Heart left ventricle (tissue), 16 donors: ENCODE results near the gene FGFR4. TPM values are rescaled to one million over a fixed set of nuclear protein-coding genes. Genes with fewer than 3 reads are reported as not detected.

ENCODE experiments used
- ATAC-seq, 4 donors: fragments of 200-7000 bp; cut with Tn5 transposase; one replicate each; pipeline ENCODE4 v1.9.1; 2020 to 2022; ENCODE audit warnings: moderate library complexity in 4 of 4, mild to moderate bottlenecking in 3 of 4, moderate number of reproducible peaks in 1 of 4
- DNase-seq, 5 donors: peaks; one replicate each; pipeline ENCODE4 v3.0.0-alpha.2; 2020
- H3K27ac ChIP-seq, 12 donors: fragments of 200-600 bp; sonication (generic) in 4 of 12; one replicate each; pipeline versions ENCODE4 v1.5.0 to v1.8.0; 2016 to 2022; ENCODE audit warnings: mild to moderate bottlenecking in 2 of 12
- H3K27me3 ChIP-seq, 9 donors: fragments of 200-600 bp; sonication (generic) in 2 of 9; one replicate each; pipeline versions ENCODE4 v1.5.1 to v1.8.0; 2016 to 2022; ENCODE audit warnings: mild to moderate bottlenecking in 3 of 9
- H3K36me3 ChIP-seq, 9 donors: fragments of 200-600 bp; sonication (generic) in 2 of 9; one replicate each; pipeline versions ENCODE4 v1.5.0 to v1.8.0; 2018 to 2022; ENCODE audit warnings: mild to moderate bottlenecking in 2 of 9
- H3K4me1 ChIP-seq, 12 donors: fragments of 200-600 bp; sonication (generic) in 4 of 12; one replicate each; pipeline versions ENCODE4 v1.5.0 to v1.8.0; 2016 to 2022; ENCODE audit warnings: mild to moderate bottlenecking in 3 of 12
- H3K4me3 ChIP-seq, 12 donors: fragments of 200-600 bp; sonication (generic) in 4 of 12; one replicate each; pipeline versions ENCODE4 v1.5.0 to v1.8.0; 2017 to 2022; ENCODE audit warnings: mild to moderate bottlenecking in 9 of 12, moderate library complexity in 4 of 12
- H3K9me3 ChIP-seq, 12 donors: fragments of 200-600 bp; sonication (generic) in 4 of 12; one replicate each; pipeline versions ENCODE4 v1.5.0 to v1.8.0; 2016 to 2022; ENCODE audit warnings: mild to moderate bottlenecking in 1 of 12
- POLR2A ChIP-seq, 2 donors: fragments of 450-650 bp; IDR thresholded peaks; one replicate each; pipeline ENCODE4 v1.6.1; 2017; ENCODE audit warnings: antibody characterized with exemption in 2 of 2, mild to moderate bottlenecking in 2 of 2, moderate library complexity in 2 of 2
- WGBS, 4 donors: extraction: QIAGEN DNeasy Blood & Tissue Kit in 2 of 4; methylation state at CpG; one replicate each; pipeline versions ENCODE4 v1.1.5 to v1.1.7; 2013 to 2018; 5-methylcytosine and 5-hydroxymethylcytosine counted together
- intact Hi-C, 10 donors: fragments of 100-400 bp; cut with DNase I; formaldehyde crosslinking; loops; one replicate each; pipeline versions ENCODE4 v1.11.1 to v1.14.2; 2022
- polyA plus RNA-seq, 2 donors: library from polyadenylated mRNA; stranded (reverse); fragments of 200-250 nt; gene quantifications; one replicate each; pipeline ENCODE4 v1.2.3, GENCODE V29; 2013
- total RNA-seq, 9 donors: library from RNA; depleted of rRNA in 2 of 9; stranded (reverse); fragments of >200 nt in 2 of 9; fragmentation: NEBNext Ultra II Directional in 3 of 9; extraction: Animal tissue kit (Norgen Biotek cat#: 25700) in 3 of 9; gene quantifications; one replicate each; pipeline versions ENCODE4 v1.1.0 to v1.2.4, GENCODE V29; 2016 to 2023
- TF ChIP-seq, protein P1 (sequence below), 12 donors: fragments of 200-600 bp; sonication (generic) in 4 of 12; IDR thresholded peaks; one replicate each; pipeline versions ENCODE4 v1.5.0 to v1.8.0; 2018 to 2022; ENCODE audit warnings: antibody characterized with exemption in 12 of 12, mild to moderate bottlenecking in 5 of 12
- donor health status: ischemic (EF 13 %, LVEDD 7.1; RV severe dilation, severe dysfunction).
- donor health status: healthy with polysubstance abuse.
- donor health status: DM: no; HTN: yes; CAD: no.
- donor health status: DM: no; HTN: no; CAD: no.
- donor health status: ischemic (EF 25% LVEDD 6.9; RV normal size, moderate dysfunction).
- donor health status: ischemic (EF 25% LVEDD 5.7; RV mildly dilated, moderate dysfunction).
- donor health status: healthy.
- donor health status: DM: yes; HTN: yes; CAD: no.
- donor health status: ischemic (EF 35%, LVEDD 5.7; RV mildly dilated, moderate dysfunction).
- donor health status: nonischemic (EF 11% LVEDD 7.7; RV severe dilation, severe dysfunction).
- donor health status: DM: yes; HTN: yes; CAD: no.
- donor health status: PGD.
- donor health status: ischemic (EF 29% LVEDD 5.4; RV normal size, mild dysfunction).
- donor health status: nonischemic (EF 23%, LVEDD 6.1; RV moderate dilation, normal function).

FGFR4 gene
- total and polyA plus RNA-seq, 11 donors: 0.35 to 2.6 (median 0.49) TPM; not detected in 1

DNA sequence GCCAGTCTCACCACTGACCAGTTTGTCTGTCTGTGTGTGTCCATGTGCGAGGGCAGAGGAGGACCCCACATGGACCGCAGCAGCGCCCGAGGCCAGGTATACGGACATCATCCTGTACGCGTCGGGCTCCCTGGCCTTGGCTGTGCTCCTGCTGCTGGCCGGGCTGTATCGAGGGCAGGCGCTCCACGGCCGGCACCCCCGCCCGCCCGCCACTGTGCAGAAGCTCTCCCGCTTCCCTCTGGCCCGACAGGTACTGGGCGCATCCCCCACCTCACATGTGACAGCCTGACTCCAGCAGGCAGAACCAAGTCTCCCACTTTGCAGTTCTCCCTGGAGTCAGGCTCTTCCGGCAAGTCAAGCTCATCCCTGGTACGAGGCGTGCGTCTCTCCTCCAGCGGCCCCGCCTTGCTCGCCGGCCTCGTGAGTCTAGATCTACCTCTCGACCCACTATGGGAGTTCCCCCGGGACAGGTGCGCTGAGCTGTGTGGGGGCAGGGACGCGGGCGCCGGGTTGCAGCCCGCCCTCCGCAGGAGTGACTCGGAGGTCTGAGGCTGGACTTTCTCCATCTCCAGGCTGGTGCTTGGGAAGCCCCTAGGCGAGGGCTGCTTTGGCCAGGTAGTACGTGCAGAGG lies 6.5 kb downstream of the FGFR4 start:
- TF ChIP-seq POLR2A (IDR thresholded peaks at IDR 0.05): no peak
- TF ChIP-seq, protein P1, sequence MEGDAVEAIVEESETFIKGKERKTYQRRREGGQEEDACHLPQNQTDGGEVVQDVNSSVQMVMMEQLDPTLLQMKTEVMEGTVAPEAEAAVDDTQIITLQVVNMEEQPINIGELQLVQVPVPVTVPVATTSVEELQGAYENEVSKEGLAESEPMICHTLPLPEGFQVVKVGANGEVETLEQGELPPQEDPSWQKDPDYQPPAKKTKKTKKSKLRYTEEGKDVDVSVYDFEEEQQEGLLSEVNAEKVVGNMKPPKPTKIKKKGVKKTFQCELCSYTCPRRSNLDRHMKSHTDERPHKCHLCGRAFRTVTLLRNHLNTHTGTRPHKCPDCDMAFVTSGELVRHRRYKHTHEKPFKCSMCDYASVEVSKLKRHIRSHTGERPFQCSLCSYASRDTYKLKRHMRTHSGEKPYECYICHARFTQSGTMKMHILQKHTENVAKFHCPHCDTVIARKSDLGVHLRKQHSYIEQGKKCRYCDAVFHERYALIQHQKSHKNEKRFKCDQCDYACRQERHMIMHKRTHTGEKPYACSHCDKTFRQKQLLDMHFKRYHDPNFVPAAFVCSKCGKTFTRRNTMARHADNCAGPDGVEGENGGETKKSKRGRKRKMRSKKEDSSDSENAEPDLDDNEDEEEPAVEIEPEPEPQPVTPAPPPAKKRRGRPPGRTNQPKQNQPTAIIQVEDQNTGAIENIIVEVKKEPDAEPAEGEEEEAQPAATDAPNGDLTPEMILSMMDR (IDR thresholded peaks at IDR 0.05): no peak
- Histone ChIP-seq H3K4me1 (peaks cover 0 to 34% (median 14%) of the 10 kb centered on the region in 12 donors), H3K4me3 (no peak overlapping the region), H3K27ac (no peak overlapping the region), H3K27me3 (no peaks in the 10 kb centered on the region), H3K36me3 (no peaks in the 10 kb centered on the region), H3K9me3 (no peaks in the 10 kb centered on the region)
- intact Hi-C loops: no loop called here
- 94 to 96% (median 96%) methylated on average over 24 to 40 of the region's 40 CpGs for WGBS, 4 donors
- no peak for DNase-seq
- no peak for ATAC-seq

DNA sequence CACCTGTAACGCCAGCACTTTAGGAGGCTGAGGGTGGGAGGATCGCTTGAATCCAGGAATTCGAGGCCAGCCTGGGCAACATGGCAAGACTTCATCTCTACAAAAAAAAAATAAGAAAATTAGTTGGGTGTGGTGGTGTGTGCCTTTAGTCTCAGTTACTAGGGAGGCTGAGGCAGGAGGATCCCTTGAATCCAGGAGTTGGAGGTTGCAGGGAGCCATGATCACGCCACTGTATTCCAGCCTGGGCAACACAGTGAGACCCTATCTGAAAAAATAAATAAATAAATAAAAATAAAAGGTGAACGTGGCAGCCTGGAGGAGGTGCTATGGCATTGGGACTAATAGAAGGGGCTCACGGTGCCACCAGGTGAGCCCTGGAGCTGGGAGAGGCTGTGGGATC lies 7.1 kb downstream of the FGFR4 start:
- TF ChIP-seq, protein P1 (IDR thresholded peaks at IDR 0.05): no peak
- no peak for TF ChIP-seq POLR2A (IDR thresholded peaks at IDR 0.05)
- ATAC-seq (no peak), DNase-seq (no peak)
- Histone ChIP-seq H3K27ac (peak overlapping the region in 4 of 12 donors; percentile 17 to 50 (median 44)), H3K27me3 (no peaks in the 10 kb centered on the region), H3K4me3 (no peak overlapping the region), H3K4me1 (peaks cover 0 to 34% (median 15%) of the 10 kb centered on the region in 12 donors), H3K36me3 (no peaks in the 10 kb centered on the region), H3K9me3 (no peaks in the 10 kb centered on the region)
- 94 to 98% (median 97%) methylated on average over 6 of the region's 6 CpGs for WGBS, 4 donors
- intact Hi-C loops: no loop called here

DNA sequence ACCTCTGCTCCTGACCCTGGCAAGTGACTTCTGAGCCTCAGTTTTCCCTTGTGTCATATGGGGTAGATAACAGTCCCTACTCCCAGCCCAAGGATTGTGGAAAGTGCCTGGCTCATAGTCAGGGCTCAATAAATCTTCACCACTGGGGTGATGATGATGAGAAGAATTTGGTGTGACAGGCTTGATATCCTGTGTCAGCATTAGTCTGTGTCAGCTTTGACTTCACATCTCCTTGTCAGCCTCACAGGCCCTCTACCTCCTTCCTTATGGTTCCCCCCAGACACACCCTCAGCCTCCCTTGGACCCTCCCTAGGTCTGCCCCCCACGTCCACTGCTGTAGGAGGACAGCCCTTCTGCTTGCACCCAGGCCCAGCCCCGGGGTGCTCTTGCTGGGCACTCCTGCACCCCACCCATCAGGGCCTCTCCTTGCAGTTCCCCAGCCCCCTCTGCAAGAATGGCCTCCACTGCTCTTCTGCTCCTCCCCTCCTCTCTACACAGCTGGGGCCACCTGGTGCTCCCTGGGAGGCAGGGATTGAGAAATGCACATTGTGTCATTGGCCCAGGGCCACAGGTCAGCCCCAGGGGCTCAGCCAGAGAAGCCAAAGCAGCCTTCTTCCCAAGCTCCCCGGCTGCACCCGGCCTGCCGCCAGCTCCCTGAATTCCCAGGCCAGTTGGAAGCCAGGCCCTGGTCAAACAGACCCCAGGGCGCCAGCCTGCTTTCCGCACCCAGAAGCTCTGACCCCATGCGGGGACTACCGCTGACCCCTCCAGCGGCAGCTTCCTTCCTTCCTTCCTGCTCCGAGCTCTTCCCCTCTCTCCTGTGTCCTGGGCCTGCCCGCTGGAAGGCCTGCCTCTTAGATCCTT lies 7.7 kb downstream of the FGFR4 start:
- H3K27me3 ChIP-seq: no peaks in the 10 kb centered on the region
- no peaks in the 10 kb centered on the region for H3K9me3 ChIP-seq
- H3K4me1 ChIP-seq: peaks cover 0 to 33% (median 15%) of the 10 kb centered on the region in 12 donors
- WGBS, 4 donors: 35 to 64% (median 50%) methylated on average over 12 of the region's 12 CpGs
- ATAC-seq (peak; percentile 70 to 88 (median 82)), DNase-seq (peak; percentile 85 to 93 (median 89))
- peak overlapping the region in 1 of 12 donors; percentile 3 for H3K4me3 ChIP-seq
- TF ChIP-seq, protein P1 (IDR thresholded peaks at IDR 0.05): no peak
- no peak for TF ChIP-seq POLR2A (IDR thresholded peaks at IDR 0.05)
- intact Hi-C loops: no loop called here
- H3K27ac ChIP-seq: peak overlapping the region in 6 of 12 donors; percentile 12 to 50 (median 40)
- no peaks in the 10 kb centered on the region for H3K36me3 ChIP-seq

DNA sequence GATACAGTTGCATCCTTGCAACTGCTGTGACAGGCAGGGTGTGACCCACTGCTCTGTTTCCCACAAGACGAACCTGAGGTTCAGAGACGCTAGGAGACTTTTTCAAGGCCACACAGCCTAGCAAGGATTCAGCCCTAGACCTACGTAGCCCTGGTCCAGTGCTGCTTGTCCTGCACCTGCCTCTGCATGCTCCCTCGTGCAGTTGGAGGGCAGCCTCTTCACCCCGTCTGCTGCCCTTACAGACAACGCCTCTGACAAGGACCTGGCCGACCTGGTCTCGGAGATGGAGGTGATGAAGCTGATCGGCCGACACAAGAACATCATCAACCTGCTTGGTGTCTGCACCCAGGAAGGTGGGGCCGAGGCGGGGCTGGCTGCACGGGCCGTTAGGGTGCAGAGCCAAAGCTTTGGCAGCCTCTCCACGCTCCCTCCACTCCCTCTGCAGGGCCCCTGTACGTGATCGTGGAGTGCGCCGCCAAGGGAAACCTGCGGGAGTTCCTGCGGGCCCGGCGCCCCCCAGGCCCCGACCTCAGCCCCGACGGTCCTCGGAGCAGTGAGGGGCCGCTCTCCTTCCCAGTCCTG lies 8.5 kb downstream of the FGFR4 start:
- DNase-seq (no peak), ATAC-seq (no peak)
- Histone ChIP-seq H3K27me3 (no peaks in the 10 kb centered on the region), H3K36me3 (no peaks in the 10 kb centered on the region), H3K4me1 (peaks cover 0 to 33% (median 15%) of the 10 kb centered on the region in 12 donors), H3K9me3 (no peaks in the 10 kb centered on the region), H3K27ac (peak overlapping the region in 6 of 12 donors; percentile 12 to 50 (median 40)), H3K4me3 (peak overlapping the region in 1 of 12 donors; percentile 3)
- TF ChIP-seq POLR2A (IDR thresholded peaks at IDR 0.05): no peak
- intact Hi-C loops: no loop called here
- 81 to 85% (median 84%) methylated on average over 14 to 28 of the region's 28 CpGs for WGBS, 4 donors
